ENCODE measurements around the gene SLC4A2. TPM values are rescaled to one million over a fixed set of nuclear protein-coding genes. Genes with fewer than 3 reads are reported as not detected.

SLC4A2 gene
- total RNA-seq, 1 experiment from 2014 or later: 249 TPM

DNA sequence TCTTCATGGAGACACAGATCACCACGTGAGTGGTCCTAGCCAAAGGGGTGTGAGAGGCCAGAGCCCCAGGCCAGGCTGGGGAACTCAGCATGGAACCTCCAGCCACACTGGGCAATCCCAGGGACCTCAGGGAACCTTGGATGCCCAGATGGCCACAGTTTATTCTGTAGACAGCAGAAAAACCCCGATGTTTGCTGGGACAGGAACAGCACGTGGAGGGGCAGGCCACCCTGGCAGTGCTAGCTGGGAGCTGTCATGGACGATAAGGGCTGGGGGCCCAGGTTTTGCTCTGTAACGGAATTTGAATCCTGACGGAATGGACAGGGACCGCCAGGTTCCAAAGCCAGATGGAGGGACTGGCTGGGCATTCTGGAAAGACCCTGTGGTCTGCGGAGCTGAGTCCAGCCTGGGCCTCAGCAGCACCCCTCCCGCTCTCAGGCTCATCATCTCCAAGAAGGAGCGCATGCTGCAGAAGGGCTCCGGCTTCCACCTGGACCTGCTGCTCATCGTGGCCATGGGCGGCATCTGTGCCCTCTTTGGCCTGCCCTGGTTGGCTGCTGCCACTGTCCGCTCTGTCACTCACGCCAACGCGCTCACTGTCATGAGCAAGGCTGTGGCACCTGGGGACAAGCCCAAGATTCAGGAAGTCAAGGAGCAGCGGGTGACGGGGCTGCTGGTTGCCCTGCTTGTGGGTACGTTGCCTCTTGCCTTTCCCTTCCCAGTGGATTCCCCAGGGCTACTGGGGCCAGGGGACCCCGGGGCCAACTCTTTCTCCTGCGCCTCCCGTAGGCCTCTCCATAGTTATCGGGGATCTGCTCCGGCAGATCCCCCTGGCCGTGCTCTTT, 15.7 kb downstream of the SLC4A2 start:
- H3K4me3 ChIP-seq (ENCODE audit: low read depth, low read length): no peak overlapping the region
- 0 out of 2 replicates have a peak, but pooled peaks cover 5% of the 10 kb centered on the region for H3K4me1 ChIP-seq
- Mint-ChIP-seq H3K27me3 (ENCODE audit: insufficient read depth, unreplicated experiment) (no peaks in the 10 kb centered on the region), H3K9me3 (ENCODE audit: unreplicated experiment) (no peaks in the 10 kb centered on the region), H3K4me3 (ENCODE audit: unreplicated experiment) (no peak overlapping the region), H3K36me3 (ENCODE audit: insufficient read depth, unreplicated experiment) (peaks cover 93% of the 10 kb centered on the region), H3K27ac (ENCODE audit: unreplicated experiment) (peak overlapping the region; percentile 51), H3K4me1 (ENCODE audit: low read depth, unreplicated experiment) (no peaks in the 10 kb centered on the region)
- BruUV-seq (replicated peaks): no TSS peak
- CTCF ChIA-PET: no interaction called here
- peak in 1 of 2 experiments; percentile 29 for DNase-seq
- intact Hi-C loops (cut with micrococcal nuclease; ENCODE audit: unreplicated experiment): no loop called here
- POLR2A ChIA-PET: no interaction called here
- no peaks in the 10 kb centered on the region for H3K36me3 ChIP-seq (ENCODE audit: control insufficient read depth, insufficient read depth, low read length)
- TF ChIP-seq, protein P1, sequence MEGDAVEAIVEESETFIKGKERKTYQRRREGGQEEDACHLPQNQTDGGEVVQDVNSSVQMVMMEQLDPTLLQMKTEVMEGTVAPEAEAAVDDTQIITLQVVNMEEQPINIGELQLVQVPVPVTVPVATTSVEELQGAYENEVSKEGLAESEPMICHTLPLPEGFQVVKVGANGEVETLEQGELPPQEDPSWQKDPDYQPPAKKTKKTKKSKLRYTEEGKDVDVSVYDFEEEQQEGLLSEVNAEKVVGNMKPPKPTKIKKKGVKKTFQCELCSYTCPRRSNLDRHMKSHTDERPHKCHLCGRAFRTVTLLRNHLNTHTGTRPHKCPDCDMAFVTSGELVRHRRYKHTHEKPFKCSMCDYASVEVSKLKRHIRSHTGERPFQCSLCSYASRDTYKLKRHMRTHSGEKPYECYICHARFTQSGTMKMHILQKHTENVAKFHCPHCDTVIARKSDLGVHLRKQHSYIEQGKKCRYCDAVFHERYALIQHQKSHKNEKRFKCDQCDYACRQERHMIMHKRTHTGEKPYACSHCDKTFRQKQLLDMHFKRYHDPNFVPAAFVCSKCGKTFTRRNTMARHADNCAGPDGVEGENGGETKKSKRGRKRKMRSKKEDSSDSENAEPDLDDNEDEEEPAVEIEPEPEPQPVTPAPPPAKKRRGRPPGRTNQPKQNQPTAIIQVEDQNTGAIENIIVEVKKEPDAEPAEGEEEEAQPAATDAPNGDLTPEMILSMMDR (IDR thresholded peaks at IDR 0.05; ENCODE audit: insufficient read depth in 1 of 2, low read depth in 1 of 2, low read length in 1 of 2, severe bottlenecking in 1 of 2, unreplicated experiment in 1 of 2): no peak
- no peaks in the 10 kb centered on the region for H3K9me3 ChIP-seq
- H3K27me3 ChIP-seq (replicated peaks; ENCODE audit: control insufficient read depth, insufficient read depth, low read length): no peaks in the 10 kb centered on the region

DNA sequence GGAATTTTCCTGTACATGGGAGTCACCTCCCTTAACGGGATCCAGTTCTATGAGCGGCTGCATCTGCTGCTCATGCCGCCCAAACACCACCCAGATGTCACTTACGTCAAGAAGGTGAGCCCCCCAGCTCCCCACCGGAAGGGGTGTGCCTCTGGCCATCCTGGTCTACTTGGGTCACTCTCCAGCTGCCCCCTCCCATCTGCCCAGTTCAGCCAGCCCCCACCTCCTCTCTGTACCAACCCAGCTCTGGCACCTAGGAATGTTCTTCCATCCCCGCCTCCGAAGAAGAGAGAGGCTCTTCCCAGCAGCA, 16.2 kb downstream of the SLC4A2 start:
- H3K27me3 ChIP-seq (replicated peaks; ENCODE audit: control insufficient read depth, insufficient read depth, low read length): no peaks in the 10 kb centered on the region
- Mint-ChIP-seq H3K4me1 (ENCODE audit: low read depth, unreplicated experiment) (no peaks in the 10 kb centered on the region), H3K27ac (ENCODE audit: unreplicated experiment) (peak overlapping the region; percentile 51), H3K36me3 (ENCODE audit: insufficient read depth, unreplicated experiment) (peaks cover 93% of the 10 kb centered on the region), H3K4me3 (ENCODE audit: unreplicated experiment) (no peak overlapping the region), H3K9me3 (ENCODE audit: unreplicated experiment) (no peaks in the 10 kb centered on the region), H3K27me3 (ENCODE audit: insufficient read depth, unreplicated experiment) (no peaks in the 10 kb centered on the region)
- TF ChIP-seq, protein P1 (IDR thresholded peaks at IDR 0.05; ENCODE audit: insufficient read depth in 1 of 2, low read depth in 1 of 2, low read length in 1 of 2, severe bottlenecking in 1 of 2, unreplicated experiment in 1 of 2): no peak
- 0 out of 2 replicates have a peak, but pooled peaks cover 5% of the 10 kb centered on the region for H3K4me1 ChIP-seq
- peak in 1 of 2 experiments; percentile 38 for DNase-seq
- intact Hi-C loops (cut with micrococcal nuclease; ENCODE audit: unreplicated experiment): no loop called here
- H3K9me3 ChIP-seq: no peaks in the 10 kb centered on the region
- ChIA-PET POLR2A (interaction anchor here (0.5 kb wide), 1 partner anchor 302 kb away, joined by 3 read pairs; no protein-coding TSS in a partner anchor), CTCF (no interaction called here)
- BruUV-seq (replicated peaks): no TSS peak
- no peak overlapping the region for H3K4me3 ChIP-seq (ENCODE audit: low read depth, low read length)
- H3K36me3 ChIP-seq (ENCODE audit: control insufficient read depth, insufficient read depth, low read length): no peaks in the 10 kb centered on the region

DNA sequence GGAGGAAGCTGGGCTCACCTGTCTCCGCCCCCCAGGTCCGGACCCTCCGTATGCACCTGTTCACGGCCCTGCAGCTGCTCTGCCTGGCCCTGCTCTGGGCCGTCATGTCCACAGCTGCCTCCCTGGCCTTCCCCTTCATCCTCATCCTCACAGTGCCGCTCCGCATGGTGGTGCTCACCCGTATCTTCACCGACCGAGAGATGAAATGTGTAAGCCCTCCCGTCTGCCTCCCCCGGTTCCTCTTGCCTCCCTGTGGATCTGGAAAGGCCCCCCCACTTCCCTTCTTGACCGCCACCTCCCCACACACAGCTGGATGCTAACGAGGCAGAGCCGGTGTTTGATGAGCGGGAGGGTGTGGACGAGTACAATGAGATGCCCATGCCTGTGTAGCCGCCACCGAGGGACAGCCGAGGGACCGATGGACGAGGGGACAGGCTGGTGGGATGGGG, 16.6 kb downstream of the SLC4A2 start:
- peak in 1 of 2 experiments; percentile 31 for DNase-seq
- ChIA-PET POLR2A (interaction anchor here (0.5 to 1.2 kb wide), 3 partner anchors 13 to 302 kb away, joined by 3 read pairs; no protein-coding TSS in a partner anchor), CTCF (interaction anchor here (0.6 kb wide), 1 partner anchor 11 kb away, joined by 4 read pairs; no protein-coding TSS in a partner anchor)
- Histone ChIP-seq H3K9me3 (no peaks in the 10 kb centered on the region), H3K36me3 (ENCODE audit: control insufficient read depth, insufficient read depth, low read length) (no peaks in the 10 kb centered on the region), H3K4me1 (peaks cover 6% of the 10 kb centered on the region; the same call in 1 of the 2 replicates), H3K27me3 (replicated peaks; ENCODE audit: control insufficient read depth, insufficient read depth, low read length) (no peaks in the 10 kb centered on the region), H3K4me3 (ENCODE audit: low read depth, low read length) (no peak overlapping the region)
- H3K27ac Mint-ChIP-seq (ENCODE audit: unreplicated experiment): peak overlapping the region; percentile 51
- TF ChIP-seq, protein P1 (IDR thresholded peaks at IDR 0.05; ENCODE audit: insufficient read depth in 1 of 2, low read depth in 1 of 2, low read length in 1 of 2, severe bottlenecking in 1 of 2, unreplicated experiment in 1 of 2): no peak
- no peak overlapping the region for H3K4me3 Mint-ChIP-seq (ENCODE audit: unreplicated experiment)
- H3K36me3 Mint-ChIP-seq (ENCODE audit: insufficient read depth, unreplicated experiment): peaks cover 92% of the 10 kb centered on the region
- no peaks in the 10 kb centered on the region for H3K27me3 Mint-ChIP-seq (ENCODE audit: insufficient read depth, unreplicated experiment)
- BruUV-seq (replicated peaks): TSS peak; percentile 43
- intact Hi-C loops (cut with micrococcal nuclease; ENCODE audit: unreplicated experiment): no loop called here
- no peaks in the 10 kb centered on the region for H3K9me3 Mint-ChIP-seq (ENCODE audit: unreplicated experiment)
- no peaks in the 10 kb centered on the region for H3K4me1 Mint-ChIP-seq (ENCODE audit: low read depth, unreplicated experiment)

All from Caco-2 (cell line).